HepG2 (cell line): Measurements from ENCODE around the gene FBXO33. TPM values are rescaled to one million over a fixed set of nuclear protein-coding genes. Genes with fewer than 3 reads are reported as not detected.

Source experiments
- ATAC-seq: fragments of 200-7000 bp; cut with Tn5 transposase; 3 replicates; pipeline ENCODE4 v1.9.1; 2020; ENCODE audit warnings: mild to moderate bottlenecking, moderate library complexity
- BruUV-seq: library from RNA; stranded (reverse); fragments of 400-500 nt; replicated peaks from 2 replicates; lab custom pipeline; 2021; lab: Mats Ljungman, UMichigan
- CTCF ChIA-PET: fragments of 300-600 bp; formaldehyde crosslinking; extraction: SDS; loops from one replicate; lab custom pipeline; 2021; ENCODE audit warnings: low total read pairs, inconsistent platforms, low intra/inter-chr PET ratio; lab: Yijun Ruan, JAX
- POLR2A ChIA-PET: fragments of 350-600 bp; sonication (Branson Sonifier 250); formaldehyde crosslinking; loops from one replicate; lab custom pipeline; 2020; ENCODE audit warnings: antibody characterized with exemption, inconsistent platforms; lab: Yijun Ruan, JAX
- DNase-seq: peaks from one replicate; pipeline ENCODE4 v3.0.0-alpha.2; 2015; ENCODE audit warnings: low spot score
- FAIRE-seq: peaks from 3 replicates; lab custom pipeline; 2011; peaks lifted over from hg19 to GRCh38; lab: Jason Lieb, UNC
- H2AFZ ChIP-seq: one replicate; pipeline ENCODE4 v1.6.1; 2011; ENCODE audit warnings: low read length, inconsistent platforms
- H3K27ac ChIP-seq: fragments of 300-600 bp; 3 replicates; pipeline ENCODE4 v1.8.0; 2011; ENCODE audit warnings: mixed run types, mild to moderate bottlenecking, mixed read lengths, low read length, inconsistent platforms; ENCODE audit not compliant: insufficient read depth; ENCODE audit errors: extremely low read length
- H3K27me3 ChIP-seq, 2 experiments: fragments of 200-600 bp in 1 of 2; 2 replicates in 1 of 2; 3 replicates in 1 of 2; pipeline versions ENCODE4 v1.6.0 to v1.8.0; 2011; ENCODE audit warnings: low read length in 2 of 2, mild to moderate bottlenecking in 2 of 2, moderate library complexity in 2 of 2, inconsistent platforms in 1 of 2; ENCODE audit not compliant: insufficient read depth in 2 of 2, control insufficient read depth in 1 of 2
- H3K36me3 ChIP-seq, 2 experiments: fragments of 200-600 bp in 1 of 2; replicated peaks in 1 of 2; 2 replicates in 1 of 2; 3 replicates in 1 of 2; pipeline versions ENCODE4 v1.5.1 to v1.8.0; 2011; ENCODE audit warnings: low read length in 2 of 2, inconsistent platforms in 1 of 2; ENCODE audit not compliant: insufficient read depth in 2 of 2, control insufficient read depth in 1 of 2
- H3K4me1 ChIP-seq: 2 replicates; pipeline ENCODE4 v1.5.1; 2012; ENCODE audit warnings: low read length, inconsistent platforms; ENCODE audit not compliant: insufficient read depth
- H3K4me2 ChIP-seq: 2 replicates; pipeline ENCODE4 v1.6.0; 2011; ENCODE audit warnings: low read depth, low read length, inconsistent platforms
- H3K4me3 ChIP-seq, 3 experiments: fragments of 200-600 bp in 1 of 3; sonication (generic), shearing (Covaris generic) in 1 of 3; replicated peaks in 1 of 3; 2 replicates each; pipeline ENCODE4 v1.5.1; 2011 to 2016; ENCODE audit warnings: low read length in 3 of 3, inconsistent platforms in 2 of 3, low read depth in 2 of 3, mild to moderate bottlenecking in 2 of 3, control low read depth in 1 of 3, mixed read lengths in 1 of 3; ENCODE audit not compliant: insufficient read depth in 1 of 3
- H3K79me2 ChIP-seq: one replicate; pipeline ENCODE4 v1.6.1; 2011; ENCODE audit warnings: low read length, inconsistent platforms; ENCODE audit not compliant: insufficient read depth
- H3K9ac ChIP-seq: 2 replicates; pipeline ENCODE4 v1.6.0; 2011; ENCODE audit warnings: mild to moderate bottlenecking, low read depth, low read length, inconsistent platforms; ENCODE audit not compliant: insufficient read depth
- H3K9me3 ChIP-seq: 2 replicates; pipeline ENCODE4 v1.5.1; 2012; ENCODE audit warnings: mild to moderate bottlenecking, low read length
- H4K20me1 ChIP-seq: 2 replicates; pipeline ENCODE4 v1.6.0; 2011; ENCODE audit warnings: inconsistent platforms, mild to moderate bottlenecking, low read length, moderate library complexity; ENCODE audit not compliant: insufficient read depth
- ESRRA ChIP-seq: sonication (generic); formaldehyde crosslinking; IDR thresholded peaks from 2 replicates; pipeline ENCODE4 v1.5.1; 2020; ENCODE audit warnings: mild to moderate bottlenecking, low read depth, missing genetic modification reagents
- IRF2 ChIP-seq: IDR thresholded peaks from 2 replicates; pipeline ENCODE4 v1.6.1; 2018; ENCODE audit warnings: missing genetic modification reagents, missing compliant biosample characterization
- KAT7 ChIP-seq: IDR thresholded peaks from 2 replicates; pipeline ENCODE4 v1.6.1; 2018; ENCODE audit warnings: borderline replicate concordance, missing compliant biosample characterization
- KAT8 ChIP-seq: IDR thresholded peaks from 2 replicates; pipeline ENCODE4 v1.6.1; 2016; ENCODE audit warnings: missing genetic modification reagents, missing compliant biosample characterization
- MIXL1 ChIP-seq: IDR thresholded peaks from 2 replicates; pipeline ENCODE4 v1.6.1; 2016
- NFKB2 ChIP-seq: sonication (generic); formaldehyde crosslinking; IDR thresholded peaks from 2 replicates; pipeline ENCODE4 v1.4.0; 2020; ENCODE audit warnings: missing genetic modification reagents, borderline replicate concordance
- RBM22 ChIP-seq: fragments of 200-400 bp; formaldehyde crosslinking; optimal IDR thresholded peaks from 2 replicates; pipeline ENCODE3; 2017; ENCODE audit warnings: mild to moderate bottlenecking, low read length, moderate library complexity
- SAP130 ChIP-seq: IDR thresholded peaks from 2 replicates; pipeline ENCODE4 v1.6.1; 2016; ENCODE audit warnings: low read depth
- TEAD3 ChIP-seq: optimal IDR thresholded peaks from 2 replicates; pipeline ENCODE3; 2016; ENCODE audit warnings: borderline replicate concordance
- ZKSCAN1 ChIP-seq: fragments of 150-350 bp; IDR thresholded peaks from 2 replicates; pipeline ENCODE4 v1.6.1; 2014; ENCODE audit warnings: low read length
- ZNF12 ChIP-seq: sonication (generic); formaldehyde crosslinking; IDR thresholded peaks from 2 replicates; pipeline ENCODE4 v1.5.0; 2020; ENCODE audit warnings: missing genetic modification reagents
- ZNF33B ChIP-seq: sonication (generic); formaldehyde crosslinking; IDR thresholded peaks from 2 replicates; pipeline ENCODE4 v1.5.1; 2020; ENCODE audit warnings: mild to moderate bottlenecking, missing genetic modification reagents
- ZNF343 ChIP-seq: sonication (generic); formaldehyde crosslinking; IDR thresholded peaks from 2 replicates; pipeline ENCODE4 v1.4.0; 2020; ENCODE audit warnings: mild to moderate bottlenecking, missing genetic modification reagents
- ZNF350 ChIP-seq: sonication (generic); formaldehyde crosslinking; IDR thresholded peaks from 2 replicates; pipeline ENCODE4 v1.4.0; 2020; ENCODE audit warnings: mild to moderate bottlenecking, low read depth, missing genetic modification reagents, borderline replicate concordance
- ZNF44 ChIP-seq: sonication (generic); formaldehyde crosslinking; IDR thresholded peaks from 2 replicates; pipeline ENCODE4 v1.5.1; 2020; ENCODE audit warnings: mild to moderate bottlenecking, missing genetic modification reagents
- ZNF496 ChIP-seq: sonication (generic); formaldehyde crosslinking; IDR thresholded peaks from 2 replicates; pipeline ENCODE4 v1.8.1; 2023; ENCODE audit warnings: mild to moderate bottlenecking, moderate library complexity, missing genetic modification reagents; ENCODE audit not compliant: insufficient replicate concordance
- ZNF792 ChIP-seq: IDR thresholded peaks from 2 replicates; pipeline ENCODE4 v1.6.1; 2016
- WGBS: methylation state at CpG from one replicate; pipeline ENCODE4 v1.1.6; 2017; ENCODE audit warnings: low lambda C conversion rate; 5-methylcytosine and 5-hydroxymethylcytosine counted together
- in situ Hi-C: cut with HindIII; loops from 2 replicates; pipeline ENCODE4 v1.10.0; 2017; ENCODE audit warnings: low pct_unique_long_range_greater_than_20kb; ENCODE audit not compliant: extremely low pct_ligation_motif_present
- intact Hi-C: fragments of 100-400 bp; cut with micrococcal nuclease; formaldehyde crosslinking; loops from one replicate; pipeline ENCODE4 v1.10.0; 2022; ENCODE audit not compliant: unreplicated experiment
- polyA plus RNA-seq, 8 experiments: library from polyadenylated mRNA; depleted of rRNA in 3 of 8; stranded (reverse) in 7 of 8; unstranded in 1 of 8; fragments of >200 nt; fragmentation: Illumina TruSeq in 4 of 8; extraction: Trizol in 4 of 8; gene quantifications; 2 replicates each; pipeline versions ENCODE4 v1.2.1 to v1.2.3, GENCODE V29; 2011 to 2016; ENCODE audit warnings: low read depth in 4 of 8, missing spikeins in 1 of 8, mixed read lengths in 1 of 8; ENCODE audit not compliant: insufficient read depth in 1 of 8
- total RNA-seq, 5 experiments: library from RNA; depleted of rRNA; stranded (reverse); fragments of >200 nt; fragmentation: Illumina TruSeq; extraction: Trizol; gene quantifications; 2 replicates each; pipeline ENCODE4 v1.2.3, GENCODE V29; 2016; ENCODE audit warnings: low read depth in 1 of 5
- TF ChIP-seq, protein P1 (sequence below): IDR thresholded peaks from 2 replicates; pipeline ENCODE4 v1.6.1; 2016; ENCODE audit warnings: mild to moderate bottlenecking
- TF ChIP-seq, protein P2 (sequence below): IDR thresholded peaks from 2 replicates; pipeline ENCODE4 v1.6.1; 2016; ENCODE audit warnings: low read depth

FBXO33 gene
- total and polyA plus RNA-seq, 2 of the 13 experiments (the other 11 are each of a cell fraction or from before 2014, with no cell fraction given): 15.5 to 16.9 TPM

GRCh38 chr14:39368261-39368959 is 63.8 kb downstream of the FBXO33 start:
- H3K4me2 ChIP-seq: no peak overlapping the region
- peaks cover 14% of the 10 kb centered on the region; the same call in 1 of the 2 replicates for H4K20me1 ChIP-seq
- in situ Hi-C loops: loop anchor here (5.0 kb wide), 2 partner anchors 136 to 261 kb away; partner anchors contain the start of gene MIA2
- H3K27me3 ChIP-seq: no peaks in the 10 kb centered on the region
- H3K79me2 ChIP-seq: peaks cover 8% of the 10 kb centered on the region
- peaks cover 10 to 24% of the 10 kb centered on the region in 2 experiments for H3K36me3 ChIP-seq
- H3K27ac ChIP-seq: no peak overlapping the region
- H3K4me3 ChIP-seq: no peak overlapping the region
- POLR2A ChIA-PET: interaction anchor here (0.6 to 2.6 kb wide), 4 partner anchors 8 to 198 kb away, joined by 3 to 11 read pairs (median 4); partner anchors contain the start of gene TRAPPC6B
- peaks cover 7% of the 10 kb centered on the region; the same call in 1 of the 2 replicates for H3K9me3 ChIP-seq
- no peak overlapping the region for H2AFZ ChIP-seq
- FAIRE-seq (peak; percentile 68), DNase-seq (peak; percentile 88), ATAC-seq (peak; percentile 77)
- no TSS peak for BruUV-seq
- no peak overlapping the region for H3K9ac ChIP-seq
- CTCF ChIA-PET: interaction anchor here (1.1 to 2.1 kb wide), 3 partner anchors 135 to 261 kb away, joined by 3 to 19 read pairs (median 11); no protein-coding TSS in a partner anchor
- H3K4me1 ChIP-seq: peaks cover 5% of the 10 kb centered on the region; the same call in 1 of the 2 replicates
- intact Hi-C loops: loop anchor here (1.0 to 5.0 kb wide), 4 partner anchors 99 to 335 kb away; no protein-coding TSS in a partner anchor
- 72% methylated on average over 4 of the region's 4 CpGs for WGBS
- peak; percentile 63; the same call in 1 of the 2 replicates for TF ChIP-seq ZNF44 (CRISPR knock-in tag)
- peak; percentile 77; the same call in 1 of the 2 replicates for TF ChIP-seq ZNF33B (CRISPR knock-in tag)
- peak; percentile 31; the same call in 1 of the 2 replicates for TF ChIP-seq SAP130
- TF ChIP-seq ZNF350 (CRISPR knock-in tag): no peak
- peak; percentile 64 for TF ChIP-seq TEAD3 (CRISPR knock-in tag)
- TF ChIP-seq, protein P1, sequence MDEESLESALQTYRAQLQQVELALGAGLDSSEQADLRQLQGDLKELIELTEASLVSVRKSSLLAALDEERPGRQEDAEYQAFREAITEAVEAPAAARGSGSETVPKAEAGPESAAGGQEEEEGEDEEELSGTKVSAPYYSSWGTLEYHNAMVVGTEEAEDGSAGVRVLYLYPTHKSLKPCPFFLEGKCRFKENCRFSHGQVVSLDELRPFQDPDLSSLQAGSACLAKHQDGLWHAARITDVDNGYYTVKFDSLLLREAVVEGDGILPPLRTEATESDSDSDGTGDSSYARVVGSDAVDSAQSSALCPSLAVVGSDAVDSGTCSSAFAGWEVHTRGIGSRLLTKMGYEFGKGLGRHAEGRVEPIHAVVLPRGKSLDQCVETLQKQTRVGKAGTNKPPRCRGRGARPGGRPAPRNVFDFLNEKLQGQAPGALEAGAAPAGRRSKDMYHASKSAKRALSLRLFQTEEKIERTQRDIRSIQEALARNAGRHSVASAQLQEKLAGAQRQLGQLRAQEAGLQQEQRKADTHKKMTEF (CRISPR knock-in tag): peak; percentile 35; the same call in 1 of the 2 replicates
- 0 out of 2 replicates have a peak, but pooled peaks have one; percentile 47 for TF ChIP-seq ZNF792 (CRISPR knock-in tag)
- TF ChIP-seq, protein P2, sequence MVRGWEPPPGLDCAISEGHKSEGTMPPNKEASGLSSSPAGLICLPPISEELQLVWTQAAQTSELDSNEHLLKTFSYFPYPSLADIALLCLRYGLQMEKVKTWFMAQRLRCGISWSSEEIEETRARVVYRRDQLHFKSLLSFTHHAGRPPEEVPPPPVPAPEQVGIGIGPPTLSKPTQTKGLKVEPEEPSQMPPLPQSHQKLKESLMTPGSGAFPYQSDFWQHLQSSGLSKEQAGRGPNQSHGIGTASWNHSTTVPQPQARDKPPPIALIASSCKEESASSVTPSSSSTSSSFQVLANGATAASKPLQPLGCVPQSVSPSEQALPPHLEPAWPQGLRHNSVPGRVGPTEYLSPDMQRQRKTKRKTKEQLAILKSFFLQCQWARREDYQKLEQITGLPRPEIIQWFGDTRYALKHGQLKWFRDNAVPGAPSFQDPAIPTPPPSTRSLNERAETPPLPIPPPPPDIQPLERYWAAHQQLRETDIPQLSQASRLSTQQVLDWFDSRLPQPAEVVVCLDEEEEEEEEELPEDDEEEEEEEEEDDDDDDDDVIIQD (CRISPR knock-in tag): 0 out of 2 replicates have a peak, but pooled peaks have one; percentile 21
- TF ChIP-seq MIXL1: peak; percentile 55; the same call in 1 of the 2 replicates
- TF ChIP-seq RBM22: peak; percentile 74
- peak; percentile 47; the same call in 1 of the 2 replicates for TF ChIP-seq KAT8 (CRISPR knock-in tag)
- no peak for TF ChIP-seq ZNF496 (CRISPR knock-in tag)
- no peak for TF ChIP-seq ESRRA (CRISPR knock-in tag)
- TF ChIP-seq ZNF343 (CRISPR knock-in tag): no peak
- peak; percentile 60; the same call in 1 of the 2 replicates for TF ChIP-seq ZNF12 (CRISPR knock-in tag)
- 0 out of 2 replicates have a peak, but pooled peaks have one; percentile 48 for TF ChIP-seq IRF2 (CRISPR knock-in tag)
- TF ChIP-seq ZKSCAN1: no peak
- TF ChIP-seq NFKB2 (CRISPR knock-in tag): no peak
- 0 out of 2 replicates have a peak, but pooled peaks have one; percentile 42 for TF ChIP-seq KAT7 (CRISPR knock-in tag)
